GM21390 (cell line): Measurements from ENCODE around the gene CAPN13.

Experiments used
- ATAC-seq: cut with Tn5 transposase; IDR thresholded peaks from one replicate; pipeline ENCODE4 v1.9.1; 2021; ENCODE audit not compliant: unreplicated experiment

Gene CAPN13

DNA sequence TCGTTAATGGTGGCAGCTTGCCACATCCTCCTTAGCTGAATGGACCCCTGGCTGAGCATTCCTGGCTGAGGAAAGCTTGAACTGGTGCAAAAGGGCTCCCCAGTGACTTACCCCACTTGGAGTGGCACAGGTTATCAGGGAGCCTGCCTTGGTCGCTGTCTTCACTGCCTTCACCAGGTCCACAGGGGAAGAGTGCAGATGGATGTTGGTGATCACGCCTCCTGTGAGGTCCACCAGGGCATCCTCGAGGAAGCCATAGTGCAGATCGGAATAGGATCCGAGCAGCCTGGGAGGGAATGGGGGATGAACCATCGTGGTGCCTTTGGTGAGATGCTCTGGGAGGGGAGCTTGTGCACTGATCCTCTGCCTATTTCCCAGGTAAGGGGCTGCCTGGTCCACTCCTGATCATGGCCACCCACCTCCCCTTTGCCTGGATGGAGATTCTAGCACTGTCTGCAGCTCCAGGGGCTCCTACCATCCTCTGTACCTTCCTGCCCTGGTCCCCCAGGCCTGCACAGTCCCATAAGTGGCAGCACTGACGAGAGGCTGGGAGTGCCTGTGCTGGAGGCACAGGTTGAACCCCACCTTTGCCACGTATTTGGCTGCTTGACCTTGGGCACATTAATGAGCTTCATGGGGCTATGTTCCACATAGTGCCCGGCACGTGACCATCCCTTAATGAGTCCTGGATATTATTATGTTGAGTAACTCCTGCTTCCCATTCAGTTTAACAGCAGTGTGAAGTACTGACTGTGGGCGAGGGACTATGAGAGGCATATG, 43.0 kb downstream of the CAPN13 start:
- ATAC-seq = no peak

DNA sequence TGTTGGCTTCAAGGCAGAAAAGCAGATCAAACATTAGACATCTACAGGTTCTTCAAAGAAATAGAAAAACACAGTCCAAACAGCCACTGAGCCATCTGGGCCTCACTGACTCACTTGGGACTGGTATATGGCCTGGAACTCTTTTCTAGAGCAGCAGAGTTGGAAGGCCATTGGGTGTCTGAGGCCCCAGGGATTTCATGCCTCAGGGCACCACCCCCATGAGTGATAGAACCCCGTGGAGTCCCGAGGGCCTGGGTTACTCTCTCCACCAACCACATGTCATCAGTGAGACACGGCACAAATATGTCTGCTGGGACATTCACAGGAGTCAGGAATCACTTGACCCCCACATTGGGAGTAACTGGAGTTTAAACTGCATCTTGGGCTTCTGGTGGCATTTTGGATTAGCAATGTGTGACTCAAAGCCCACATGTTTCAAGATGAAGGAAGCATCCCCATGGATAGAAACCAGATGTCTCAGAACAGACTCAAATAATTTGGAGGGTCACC, 44.0 kb downstream of the CAPN13 start:
- no peak for ATAC-seq

GRCh38 chr2:30761226-30761625, 46.0 kb downstream of the CAPN13 start:
- ATAC-seq = no peak

DNA sequence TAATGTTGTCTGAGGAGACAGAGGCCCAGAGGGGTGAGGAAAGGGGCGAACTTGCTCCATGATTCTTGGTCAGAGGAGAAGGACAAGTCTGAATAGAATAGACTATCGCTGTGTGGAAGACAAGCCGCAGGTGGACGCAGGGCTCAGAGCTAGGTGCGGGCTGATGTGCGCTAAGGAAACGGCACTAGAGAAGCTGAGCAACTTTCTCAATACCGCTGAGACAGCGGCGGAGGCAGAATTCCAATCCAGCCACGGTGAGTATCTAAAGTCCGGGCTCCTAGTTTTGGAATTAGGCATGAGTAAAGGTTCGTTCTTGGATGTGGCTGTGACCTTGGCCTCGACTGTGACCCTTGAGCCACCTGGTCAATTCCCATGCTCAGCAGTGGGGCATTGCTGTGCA, 47.8 kb downstream of the CAPN13 start:
- no peak for ATAC-seq

DNA sequence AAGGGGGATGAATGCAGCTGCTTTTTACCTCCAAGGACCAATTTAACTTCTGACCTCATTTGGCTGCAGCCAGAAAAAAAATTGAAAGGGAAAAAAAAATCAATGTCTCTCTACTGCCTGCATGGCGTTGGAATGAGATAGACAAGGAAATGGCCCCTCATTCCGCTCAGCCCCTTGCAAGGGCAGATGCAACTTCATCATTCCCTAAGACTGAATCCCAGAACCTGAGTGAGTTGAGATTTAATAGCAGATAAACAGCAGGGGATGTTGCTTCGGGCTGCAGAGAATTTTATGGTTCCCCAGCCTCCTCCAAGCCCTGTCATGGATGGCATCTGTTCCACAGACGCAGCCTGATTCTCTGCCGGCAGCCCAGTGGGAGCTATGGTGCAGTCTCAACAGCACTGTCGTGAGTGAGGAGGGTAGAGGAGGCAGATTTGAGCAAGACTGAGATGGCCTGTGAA, 49.0 kb downstream of the CAPN13 start:
- no peak for ATAC-seq

DNA sequence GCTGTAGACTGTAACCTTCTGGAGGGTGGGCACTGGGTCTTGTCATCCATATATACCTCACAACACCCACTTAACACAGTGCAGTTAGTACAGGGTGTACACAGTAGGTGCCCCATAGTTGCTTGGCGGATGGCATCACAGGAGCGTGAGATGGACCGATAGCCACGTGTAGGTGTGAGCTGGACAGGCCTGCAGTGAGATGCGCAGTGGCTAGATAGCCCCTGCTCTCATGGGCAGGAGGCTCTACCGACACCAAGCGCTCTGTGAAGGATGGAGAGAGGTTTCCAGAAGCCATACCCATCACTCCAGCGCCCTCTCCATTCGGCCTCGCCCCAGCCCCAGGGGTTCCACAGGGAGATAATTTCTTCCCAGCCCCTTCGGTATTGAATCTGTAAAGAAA, 49.5 kb downstream of the CAPN13 start:
- ATAC-seq = no peak

DNA sequence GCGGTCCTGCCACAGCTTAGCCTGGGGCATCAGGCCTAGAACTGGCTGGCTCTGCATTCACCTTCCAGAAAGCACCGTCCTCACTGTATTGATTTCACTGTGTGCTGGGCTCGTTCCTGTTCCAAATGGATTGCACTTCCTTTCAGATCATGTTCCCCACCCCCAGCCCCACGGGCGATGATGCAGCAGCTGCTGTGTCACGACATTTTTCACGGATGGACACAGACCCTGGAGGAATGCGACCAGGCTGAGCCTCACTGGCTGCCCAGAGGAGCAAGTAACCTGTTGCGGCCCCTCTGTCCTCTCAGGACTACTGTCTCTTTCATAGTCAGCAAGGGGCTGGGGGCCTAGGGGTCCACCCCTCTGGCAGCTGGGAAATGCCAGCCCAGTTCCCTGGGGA, 50.3 kb downstream of the CAPN13 start:
- ATAC-seq = no peak

DNA sequence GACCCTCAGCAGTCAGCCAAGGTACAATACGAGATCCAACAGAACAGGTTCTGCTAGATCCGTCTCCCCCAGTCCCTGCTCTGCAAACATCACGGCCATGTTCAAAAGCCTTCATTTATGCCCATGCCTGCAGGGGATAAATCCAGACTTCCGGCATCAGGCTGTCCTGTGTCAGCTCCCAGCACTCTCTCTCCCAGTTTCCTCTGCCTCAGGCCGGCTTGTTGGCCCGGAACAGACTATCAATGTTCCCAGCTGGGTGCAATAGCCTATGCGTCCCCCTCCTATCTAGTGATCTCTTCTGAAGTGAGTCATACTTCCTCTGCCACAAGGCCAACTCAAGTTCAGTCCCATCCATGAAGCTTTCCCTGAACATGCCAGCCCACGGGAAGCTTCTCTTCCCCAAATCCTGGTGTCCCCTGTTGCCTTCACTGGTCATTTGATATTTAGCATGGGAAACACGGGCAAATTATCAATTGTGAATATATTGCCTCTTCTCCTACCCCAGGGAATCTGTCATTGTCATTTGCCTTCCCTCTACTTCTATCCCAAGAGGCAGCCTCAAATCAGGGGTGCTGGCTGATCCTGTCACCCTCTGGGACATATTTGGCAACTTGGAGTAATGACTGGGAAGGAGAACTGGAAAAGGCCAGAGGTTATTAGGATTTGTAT, 51.1 kb downstream of the CAPN13 start:
- no peak for ATAC-seq

DNA sequence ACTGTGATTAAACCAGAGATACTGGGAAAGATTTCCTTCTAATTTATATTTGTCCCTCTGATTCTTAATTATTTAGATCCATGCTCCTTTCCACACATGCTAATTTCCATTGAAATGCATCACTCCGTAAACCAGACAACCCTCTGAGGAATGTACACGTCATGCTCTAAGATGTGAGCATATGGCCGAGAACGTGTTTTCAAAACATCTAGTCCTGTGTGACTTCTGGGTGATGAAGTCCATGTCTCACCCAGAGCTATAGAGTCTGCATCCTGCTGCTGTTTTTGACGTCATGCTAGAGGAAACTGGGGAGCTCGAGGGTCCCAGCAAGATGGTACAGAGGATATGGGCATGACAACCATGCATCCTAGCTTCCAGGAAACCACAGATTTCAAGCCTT, 53.6 kb downstream of the CAPN13 start:
- ATAC-seq = no peak

GRCh38 chr2:30752811-30753210, 54.4 kb downstream of the CAPN13 start:
- ATAC-seq = no peak

- ATAC-seq = no peak
These were observed 60.0 kb downstream of the CAPN13 start for GRCh38 chr2:30747206-30747605.

DNA sequence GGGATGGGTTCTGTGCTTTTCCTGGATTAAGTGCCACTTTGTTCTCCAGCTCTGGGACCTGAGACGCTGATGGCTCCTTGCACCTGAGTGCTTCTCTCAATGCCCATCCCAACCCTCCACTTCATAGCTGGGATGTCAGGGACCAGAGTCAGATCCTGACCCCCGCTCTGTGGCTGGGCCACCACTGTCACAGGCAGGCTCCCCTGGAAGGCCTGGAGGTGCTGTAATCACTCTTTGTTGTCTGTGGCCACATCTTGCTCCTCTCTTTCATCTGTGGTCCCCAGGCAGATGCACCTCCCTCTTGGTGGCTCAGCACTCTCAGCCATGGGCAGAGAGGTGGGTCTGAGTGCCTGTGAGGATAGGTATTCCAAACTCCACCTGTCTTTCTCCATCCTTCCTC, 62.4 kb downstream of the CAPN13 start:
- ATAC-seq = no peak

DNA sequence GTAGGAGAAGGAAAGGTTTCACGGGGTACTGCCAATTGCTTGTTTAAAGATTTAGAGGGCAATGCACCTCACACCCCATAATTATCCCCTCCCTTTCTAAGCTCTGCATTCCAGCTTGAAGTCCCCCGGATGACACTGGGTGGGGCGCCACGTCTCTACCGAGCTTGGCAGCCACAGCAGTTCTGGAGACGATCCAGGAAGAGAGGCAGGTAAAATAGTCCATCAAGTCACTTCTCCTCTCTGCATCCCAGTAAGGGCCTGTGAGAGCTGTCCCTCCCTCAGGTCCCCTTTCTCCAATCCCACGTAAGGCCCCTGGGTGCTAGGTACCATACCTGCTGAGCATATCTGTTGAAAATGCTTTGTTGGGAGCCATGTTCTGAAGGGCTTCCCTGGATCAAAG, 65.7 kb downstream of the CAPN13 start:
- ATAC-seq = no peak

DNA sequence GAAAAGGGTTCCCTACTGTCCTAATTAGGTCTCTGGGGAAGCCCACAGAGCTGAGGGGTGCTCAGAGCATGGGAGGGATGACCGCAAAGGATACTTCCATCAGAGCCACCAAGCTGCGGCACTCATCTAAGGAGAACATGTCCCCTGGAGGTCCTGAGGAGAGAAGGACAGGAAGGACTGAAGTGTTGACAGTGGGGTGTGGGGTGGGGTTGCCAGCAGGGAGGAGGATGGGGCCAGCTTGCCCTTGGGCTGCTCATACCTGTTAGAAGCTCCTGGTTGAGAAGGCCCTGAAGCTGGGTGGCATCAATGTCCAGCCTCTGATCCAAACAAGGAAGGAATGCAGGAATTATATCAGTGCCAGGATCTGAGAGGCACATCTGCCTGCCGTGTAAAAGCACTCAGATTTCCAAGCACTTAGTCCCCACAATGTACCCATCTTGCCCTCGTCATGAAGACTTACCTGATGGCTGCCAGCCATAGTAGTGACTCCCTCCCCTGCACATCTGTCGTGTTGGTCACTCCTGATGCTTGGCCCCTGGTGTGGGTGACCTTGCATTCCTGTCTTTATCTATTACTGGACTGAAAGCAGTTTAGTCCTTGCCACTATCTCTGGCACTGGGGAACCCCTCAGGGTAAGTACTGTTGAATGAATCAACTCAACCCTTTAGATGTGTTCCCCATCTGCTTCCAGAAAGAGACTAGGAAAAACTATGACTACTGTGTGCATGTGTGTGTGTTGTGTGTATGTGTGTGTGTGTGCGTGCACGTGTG, 68.9 kb downstream of the CAPN13 start:
- ATAC-seq = no peak

- no peak for ATAC-seq
These were observed 70.0 kb downstream of the CAPN13 start for GRCh38 chr2:30737326-30737610.

GRCh38 chr2:30736461-30737325, 70.6 kb downstream of the CAPN13 start:
- ATAC-seq = no peak

- ATAC-seq = no peak
These were observed 73.2 kb downstream of the CAPN13 start for GRCh38 chr2:30733876-30734520.

DNA sequence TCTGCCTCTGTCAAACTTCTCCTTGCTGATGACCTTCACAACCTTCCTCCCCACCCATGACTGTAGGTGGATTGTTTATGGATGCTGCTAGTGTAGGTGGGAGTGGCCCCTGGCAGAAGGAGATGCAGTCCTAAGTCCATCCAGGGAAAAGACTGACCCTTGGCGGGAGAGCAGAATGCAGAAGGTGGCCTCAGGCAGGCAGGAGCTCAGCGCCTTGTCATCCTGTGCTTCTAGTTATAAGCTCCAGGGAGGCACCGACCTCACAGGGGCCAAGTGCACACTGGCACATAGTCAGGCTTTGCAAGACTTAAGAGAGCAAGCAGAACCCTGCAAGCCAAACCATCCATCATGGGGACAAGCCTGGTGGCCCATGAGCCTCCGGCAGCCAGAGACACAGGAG, 74.4 kb downstream of the CAPN13 start:
- ATAC-seq = no peak

- ATAC-seq = no peak
These were observed 74.9 kb downstream of the CAPN13 start for GRCh38 chr2:30732376-30732775.

- ATAC-seq = no peak
These were observed 75.5 kb downstream of the CAPN13 start for GRCh38 chr2:30731706-30732105.
